HepG2 (cell line): Measurements from ENCODE around the gene NME7. TPM values are rescaled to one million over a fixed set of nuclear protein-coding genes. Genes with fewer than 3 reads are reported as not detected.

ENCODE experiments used
- ATAC-seq: fragments of 200-7000 bp; cut with Tn5 transposase; 3 replicates; pipeline ENCODE4 v1.9.1; 2020; ENCODE audit warnings: mild to moderate bottlenecking, moderate library complexity
- BruUV-seq: library from RNA; stranded (reverse); fragments of 400-500 nt; replicated peaks from 2 replicates; lab custom pipeline; 2021; lab: Mats Ljungman, UMichigan
- CTCF ChIA-PET: fragments of 300-600 bp; formaldehyde crosslinking; extraction: SDS; loops from one replicate; lab custom pipeline; 2021; ENCODE audit warnings: low total read pairs, inconsistent platforms, low intra/inter-chr PET ratio; lab: Yijun Ruan, JAX
- POLR2A ChIA-PET: fragments of 350-600 bp; sonication (Branson Sonifier 250); formaldehyde crosslinking; loops from one replicate; lab custom pipeline; 2020; ENCODE audit warnings: antibody characterized with exemption, inconsistent platforms; lab: Yijun Ruan, JAX
- DNase-seq: peaks from one replicate; pipeline ENCODE4 v3.0.0-alpha.2; 2015; ENCODE audit warnings: low spot score
- FAIRE-seq: peaks from 3 replicates; lab custom pipeline; 2011; peaks lifted over from hg19 to GRCh38; lab: Jason Lieb, UNC
- H2AFZ ChIP-seq: one replicate; pipeline ENCODE4 v1.6.1; 2011; ENCODE audit warnings: low read length, inconsistent platforms
- H3K27ac ChIP-seq: fragments of 300-600 bp; 3 replicates; pipeline ENCODE4 v1.8.0; 2011; ENCODE audit warnings: mixed run types, mild to moderate bottlenecking, mixed read lengths, low read length, inconsistent platforms; ENCODE audit not compliant: insufficient read depth; ENCODE audit errors: extremely low read length
- H3K27me3 ChIP-seq, 2 experiments: fragments of 200-600 bp in 1 of 2; 2 replicates in 1 of 2; 3 replicates in 1 of 2; pipeline versions ENCODE4 v1.6.0 to v1.8.0; 2011; ENCODE audit warnings: low read length in 2 of 2, mild to moderate bottlenecking in 2 of 2, moderate library complexity in 2 of 2, inconsistent platforms in 1 of 2; ENCODE audit not compliant: insufficient read depth in 2 of 2, control insufficient read depth in 1 of 2
- H3K36me3 ChIP-seq, 2 experiments: fragments of 200-600 bp in 1 of 2; replicated peaks in 1 of 2; 2 replicates in 1 of 2; 3 replicates in 1 of 2; pipeline versions ENCODE4 v1.5.1 to v1.8.0; 2011; ENCODE audit warnings: low read length in 2 of 2, inconsistent platforms in 1 of 2; ENCODE audit not compliant: insufficient read depth in 2 of 2, control insufficient read depth in 1 of 2
- H3K4me1 ChIP-seq: 2 replicates; pipeline ENCODE4 v1.5.1; 2012; ENCODE audit warnings: low read length, inconsistent platforms; ENCODE audit not compliant: insufficient read depth
- H3K4me2 ChIP-seq: 2 replicates; pipeline ENCODE4 v1.6.0; 2011; ENCODE audit warnings: low read depth, low read length, inconsistent platforms
- H3K4me3 ChIP-seq, 3 experiments: fragments of 200-600 bp in 1 of 3; sonication (generic), shearing (Covaris generic) in 1 of 3; replicated peaks in 1 of 3; 2 replicates each; pipeline ENCODE4 v1.5.1; 2011 to 2016; ENCODE audit warnings: low read length in 3 of 3, inconsistent platforms in 2 of 3, low read depth in 2 of 3, mild to moderate bottlenecking in 2 of 3, control low read depth in 1 of 3, mixed read lengths in 1 of 3; ENCODE audit not compliant: insufficient read depth in 1 of 3
- H3K79me2 ChIP-seq: one replicate; pipeline ENCODE4 v1.6.1; 2011; ENCODE audit warnings: low read length, inconsistent platforms; ENCODE audit not compliant: insufficient read depth
- H3K9ac ChIP-seq: 2 replicates; pipeline ENCODE4 v1.6.0; 2011; ENCODE audit warnings: mild to moderate bottlenecking, low read depth, low read length, inconsistent platforms; ENCODE audit not compliant: insufficient read depth
- H3K9me3 ChIP-seq: 2 replicates; pipeline ENCODE4 v1.5.1; 2012; ENCODE audit warnings: mild to moderate bottlenecking, low read length
- H4K20me1 ChIP-seq: 2 replicates; pipeline ENCODE4 v1.6.0; 2011; ENCODE audit warnings: inconsistent platforms, mild to moderate bottlenecking, low read length, moderate library complexity; ENCODE audit not compliant: insufficient read depth
- AGO1 ChIP-seq: fragments of 200-400 bp; formaldehyde crosslinking; IDR thresholded peaks from 2 replicates; pipeline ENCODE4 v1.6.1; 2017; ENCODE audit warnings: mild to moderate bottlenecking, low read depth, low read length, moderate library complexity; ENCODE audit not compliant: poor library complexity, severe bottlenecking
- BRCA1 ChIP-seq: sonication (generic); formaldehyde crosslinking; IDR thresholded peaks from 2 replicates; pipeline ENCODE4 v1.4.0; 2020; ENCODE audit warnings: missing genetic modification reagents
- PHF20 ChIP-seq: sonication (generic); formaldehyde crosslinking; IDR thresholded peaks from 2 replicates; pipeline ENCODE4 v1.5.0; 2020; ENCODE audit warnings: mild to moderate bottlenecking, missing genetic modification reagents
- RFX5 ChIP-seq: IDR thresholded peaks from 2 replicates; pipeline ENCODE4 v1.6.1; 2011; ENCODE audit warnings: low read depth, low read length, improper control_type of control experiment
- UBTF ChIP-seq: sonication (generic); formaldehyde crosslinking; IDR thresholded peaks from 2 replicates; pipeline ENCODE4 v1.4.0; 2020; ENCODE audit warnings: mild to moderate bottlenecking, missing genetic modification reagents
- ZNF530 ChIP-seq: sonication (generic); formaldehyde crosslinking; IDR thresholded peaks from 2 replicates; pipeline ENCODE4 v1.5.0; 2020; ENCODE audit warnings: low read depth, mild to moderate bottlenecking, missing genetic modification reagents
- ZNF556 ChIP-seq: sonication (generic); formaldehyde crosslinking; IDR thresholded peaks from 2 replicates; pipeline ENCODE4 v1.4.0; 2020; ENCODE audit warnings: mild to moderate bottlenecking, missing genetic modification reagents, borderline replicate concordance
- WGBS: methylation state at CpG from one replicate; pipeline ENCODE4 v1.1.6; 2017; ENCODE audit warnings: low lambda C conversion rate; 5-methylcytosine and 5-hydroxymethylcytosine counted together
- in situ Hi-C: cut with HindIII; loops from 2 replicates; pipeline ENCODE4 v1.10.0; 2017; ENCODE audit warnings: low pct_unique_long_range_greater_than_20kb; ENCODE audit not compliant: extremely low pct_ligation_motif_present
- intact Hi-C: fragments of 100-400 bp; cut with micrococcal nuclease; formaldehyde crosslinking; loops from one replicate; pipeline ENCODE4 v1.10.0; 2022; ENCODE audit not compliant: unreplicated experiment
- polyA plus RNA-seq, 8 experiments: library from polyadenylated mRNA; depleted of rRNA in 3 of 8; stranded (reverse) in 7 of 8; unstranded in 1 of 8; fragments of >200 nt; fragmentation: Illumina TruSeq in 4 of 8; extraction: Trizol in 4 of 8; gene quantifications; 2 replicates each; pipeline versions ENCODE4 v1.2.1 to v1.2.3, GENCODE V29; 2011 to 2016; ENCODE audit warnings: low read depth in 4 of 8, missing spikeins in 1 of 8, mixed read lengths in 1 of 8; ENCODE audit not compliant: insufficient read depth in 1 of 8
- total RNA-seq, 5 experiments: library from RNA; depleted of rRNA; stranded (reverse); fragments of >200 nt; fragmentation: Illumina TruSeq; extraction: Trizol; gene quantifications; 2 replicates each; pipeline ENCODE4 v1.2.3, GENCODE V29; 2016; ENCODE audit warnings: low read depth in 1 of 5

The NME7 gene
- total and polyA plus RNA-seq, 2 of the 13 experiments (the other 11 are each of a cell fraction or from before 2014, with no cell fraction given), result 9.4 to 22.5 TPM

GRCh38 chr1:169142129-169142528 lies 225.5 kb downstream of the NME7 start (continued):
- no peak for TF ChIP-seq AGO1
- TF ChIP-seq RFX5, result no peak
- no peak for TF ChIP-seq PHF20

- no peaks in the 10 kb centered on the region for H3K27me3 ChIP-seq
- ChIA-PET POLR2A (no interaction called here), CTCF (no interaction called here)
- BruUV-seq, result no TSS peak
- ATAC-seq (no peak), DNase-seq (no peak), FAIRE-seq (no peak)
- no peaks in the 10 kb centered on the region for H3K36me3 ChIP-seq
- in situ Hi-C loops (no loop called here), intact Hi-C loops (no loop called here)
- no peak overlapping the region for H3K4me2 ChIP-seq
- H3K4me1 ChIP-seq, result peaks cover 61% of the 10 kb centered on the region
- H3K79me2 ChIP-seq, result no peaks in the 10 kb centered on the region
- H3K27ac ChIP-seq, result no peak overlapping the region
- H3K4me3 ChIP-seq, result no peak overlapping the region
- H3K9me3 ChIP-seq, result no peaks in the 10 kb centered on the region
- no peaks in the 10 kb centered on the region for H4K20me1 ChIP-seq
- TF ChIP-seq ZNF556 (CRISPR knock-in tag), result no peak
- TF ChIP-seq ZNF530 (CRISPR knock-in tag), result no peak
- TF ChIP-seq BRCA1 (CRISPR knock-in tag), result no peak
- no peak for TF ChIP-seq UBTF (CRISPR knock-in tag)
- H3K9ac ChIP-seq, result no peak overlapping the region
- 96% methylated on average over 3 of the region's 3 CpGs for WGBS
- H2AFZ ChIP-seq, result no peak overlapping the region
These were observed 226.2 kb downstream of the NME7 start for GRCh38 chr1:169141356-169141755.
